ENCODE results near the gene CCM2L. TPM values are rescaled to one million over a fixed set of nuclear protein-coding genes. Genes with fewer than 3 reads are reported as not detected.

CCM2L gene
- total RNA-seq, 1 donor from 2014 or later: not detected

DNA sequence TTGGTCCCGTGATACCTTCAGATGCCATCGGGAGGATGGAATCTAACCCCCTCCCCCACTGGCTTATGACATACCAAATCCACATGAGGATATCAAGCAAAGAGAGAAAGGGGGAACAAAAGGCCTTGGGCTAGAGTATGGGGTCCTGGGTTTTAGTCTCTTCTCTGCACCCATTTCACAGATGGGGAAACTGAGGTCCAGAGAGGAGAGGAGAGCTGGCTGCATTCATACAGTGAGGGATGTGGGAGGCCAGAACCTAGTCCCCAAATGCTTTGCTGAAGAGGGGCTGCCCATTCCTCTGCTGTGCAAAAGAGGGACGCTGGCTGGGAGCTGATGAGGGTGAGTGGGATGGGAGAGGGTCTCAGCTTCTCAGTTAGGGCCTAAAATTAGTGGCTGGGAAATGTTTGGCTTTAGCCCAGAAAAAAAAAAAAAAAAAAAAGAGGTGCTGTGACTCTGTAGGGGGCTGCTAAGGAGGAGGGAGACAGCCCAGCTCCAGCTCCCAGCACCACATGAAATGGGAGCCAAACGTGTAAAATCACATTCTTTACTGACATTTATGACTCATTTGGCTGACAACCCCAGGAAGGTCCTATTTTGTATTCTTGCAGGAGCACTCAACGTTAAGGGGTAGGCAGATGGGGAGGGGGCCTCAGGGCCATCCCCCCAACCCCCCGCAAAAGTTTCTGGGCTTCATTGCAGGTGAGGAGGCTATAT is 30.4 kb upstream of the CCM2L start:
- H3K4me3 ChIP-seq (ENCODE audit: low read depth, low read length): no peak overlapping the region
- TF ChIP-seq, protein P1, sequence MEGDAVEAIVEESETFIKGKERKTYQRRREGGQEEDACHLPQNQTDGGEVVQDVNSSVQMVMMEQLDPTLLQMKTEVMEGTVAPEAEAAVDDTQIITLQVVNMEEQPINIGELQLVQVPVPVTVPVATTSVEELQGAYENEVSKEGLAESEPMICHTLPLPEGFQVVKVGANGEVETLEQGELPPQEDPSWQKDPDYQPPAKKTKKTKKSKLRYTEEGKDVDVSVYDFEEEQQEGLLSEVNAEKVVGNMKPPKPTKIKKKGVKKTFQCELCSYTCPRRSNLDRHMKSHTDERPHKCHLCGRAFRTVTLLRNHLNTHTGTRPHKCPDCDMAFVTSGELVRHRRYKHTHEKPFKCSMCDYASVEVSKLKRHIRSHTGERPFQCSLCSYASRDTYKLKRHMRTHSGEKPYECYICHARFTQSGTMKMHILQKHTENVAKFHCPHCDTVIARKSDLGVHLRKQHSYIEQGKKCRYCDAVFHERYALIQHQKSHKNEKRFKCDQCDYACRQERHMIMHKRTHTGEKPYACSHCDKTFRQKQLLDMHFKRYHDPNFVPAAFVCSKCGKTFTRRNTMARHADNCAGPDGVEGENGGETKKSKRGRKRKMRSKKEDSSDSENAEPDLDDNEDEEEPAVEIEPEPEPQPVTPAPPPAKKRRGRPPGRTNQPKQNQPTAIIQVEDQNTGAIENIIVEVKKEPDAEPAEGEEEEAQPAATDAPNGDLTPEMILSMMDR (conservative IDR thresholded peaks at IDR 0.05; ENCODE audit: low read depth, low read length): no peak
- DNase-seq (ENCODE audit: low read depth): no peak

DNA sequence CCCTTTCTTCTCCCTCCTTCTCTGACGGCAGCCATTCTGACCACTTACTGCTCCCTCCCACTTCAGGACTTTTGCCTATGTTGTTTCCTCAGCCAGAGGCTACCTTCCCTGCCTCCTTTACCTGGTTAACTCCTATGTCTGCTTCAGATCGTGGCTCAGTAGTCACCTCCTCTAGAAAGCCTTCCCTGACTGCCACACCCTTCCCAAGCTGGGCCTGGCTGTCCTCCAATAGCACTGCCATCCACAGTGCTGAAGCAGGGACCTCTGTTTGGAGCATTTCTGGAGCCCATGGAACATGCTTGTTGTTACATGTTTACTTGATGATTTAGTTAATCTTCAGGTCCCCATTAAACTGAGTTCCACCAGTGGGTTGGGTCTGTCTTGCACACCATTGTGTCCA is 28.5 kb upstream of the CCM2L start:
- no peak for DNase-seq (ENCODE audit: low read depth)
- H3K4me3 ChIP-seq (ENCODE audit: low read depth, low read length): no peak overlapping the region
- TF ChIP-seq, protein P1 (conservative IDR thresholded peaks at IDR 0.05; ENCODE audit: low read depth, low read length): no peak

DNA sequence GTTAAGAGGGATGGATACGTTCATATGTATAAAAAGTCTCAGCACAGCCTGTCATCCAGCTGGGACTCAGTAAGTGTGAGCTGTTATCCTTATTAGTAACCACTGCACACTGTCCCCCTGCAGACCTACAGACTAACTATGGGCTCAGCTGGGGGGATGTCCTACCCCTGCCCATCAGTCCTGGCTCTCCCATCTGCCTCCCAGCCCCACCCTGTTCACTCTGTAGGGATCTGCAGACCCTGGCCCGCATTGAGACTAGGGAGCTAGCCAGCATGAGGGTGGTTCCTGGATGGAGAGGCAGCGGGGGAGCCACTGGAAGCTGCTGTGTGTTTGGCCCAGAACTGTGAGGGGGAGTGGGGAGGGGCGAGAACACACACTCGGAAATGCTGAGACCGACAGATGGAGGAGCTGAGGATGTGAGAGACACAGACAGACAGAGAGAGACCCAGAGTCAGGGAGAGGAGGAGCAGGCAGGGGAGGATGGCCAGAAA is 25.2 kb upstream of the CCM2L start:
- TF ChIP-seq, protein P1 (conservative IDR thresholded peaks at IDR 0.05; ENCODE audit: low read depth, low read length): no peak

DNA sequence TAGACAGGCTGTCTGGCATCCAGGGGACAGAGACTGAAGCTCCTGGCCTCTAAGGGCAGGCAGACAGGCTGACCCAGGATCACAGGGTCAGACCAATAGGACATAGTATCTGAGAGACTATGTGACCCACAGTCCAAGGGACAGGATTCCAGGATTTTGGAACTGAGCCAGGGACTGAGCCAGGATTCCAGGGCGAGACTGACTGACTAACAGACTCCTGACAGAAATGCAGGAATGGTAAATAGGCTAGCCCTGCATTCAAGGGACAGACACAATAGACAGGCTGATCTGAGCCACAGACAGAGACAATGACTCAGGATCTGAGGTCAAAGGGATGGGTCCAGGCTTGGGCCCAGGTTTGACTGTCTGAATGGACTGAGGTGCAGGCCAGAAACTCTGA is 22.5 kb upstream of the CCM2L start:
- peak; percentile 26 for DNase-seq (ENCODE audit: low read depth)
- no peak overlapping the region for H3K4me3 ChIP-seq (ENCODE audit: low read depth, low read length)
- TF ChIP-seq, protein P1 (conservative IDR thresholded peaks at IDR 0.05; ENCODE audit: low read depth, low read length): no peak

More for the DNA sequence above, 25.2 kb upstream of the CCM2L start:
- no peak for DNase-seq (ENCODE audit: low read depth)
- H3K4me3 ChIP-seq (ENCODE audit: low read depth, low read length): no peak overlapping the region

DNA sequence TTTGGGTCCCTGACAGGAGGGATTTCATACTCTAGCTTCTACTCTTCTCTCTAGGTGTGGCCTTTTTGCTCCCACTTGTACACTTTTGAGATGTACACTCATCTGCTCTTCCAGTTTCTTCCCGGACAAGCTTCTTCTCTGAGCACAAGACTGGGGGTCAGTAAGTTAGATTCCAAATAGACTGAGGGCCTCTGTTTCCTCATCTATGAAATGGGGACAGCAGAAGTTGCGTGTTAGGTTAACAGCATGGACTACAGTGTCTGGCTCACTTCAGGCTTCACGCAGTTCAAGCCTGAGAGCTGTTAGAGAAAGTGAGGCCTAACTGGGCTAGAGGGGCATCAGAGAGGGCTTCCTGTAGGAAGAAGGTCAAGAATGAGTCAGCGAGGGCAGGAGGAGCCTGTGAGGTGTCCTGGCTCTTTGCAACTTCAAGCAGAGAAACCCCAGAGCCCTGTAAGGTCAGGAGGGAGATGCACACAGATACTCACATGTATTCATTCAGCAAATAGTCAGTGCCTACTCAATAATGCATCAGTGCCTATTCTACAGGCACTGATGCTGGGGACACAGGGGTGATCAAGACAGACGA is 21.7 kb upstream of the CCM2L start:
- no peak overlapping the region for H3K4me3 ChIP-seq (ENCODE audit: low read depth, low read length)
- TF ChIP-seq, protein P1 (conservative IDR thresholded peaks at IDR 0.05; ENCODE audit: low read depth, low read length): no peak
- no peak for DNase-seq (ENCODE audit: low read depth)

DNA sequence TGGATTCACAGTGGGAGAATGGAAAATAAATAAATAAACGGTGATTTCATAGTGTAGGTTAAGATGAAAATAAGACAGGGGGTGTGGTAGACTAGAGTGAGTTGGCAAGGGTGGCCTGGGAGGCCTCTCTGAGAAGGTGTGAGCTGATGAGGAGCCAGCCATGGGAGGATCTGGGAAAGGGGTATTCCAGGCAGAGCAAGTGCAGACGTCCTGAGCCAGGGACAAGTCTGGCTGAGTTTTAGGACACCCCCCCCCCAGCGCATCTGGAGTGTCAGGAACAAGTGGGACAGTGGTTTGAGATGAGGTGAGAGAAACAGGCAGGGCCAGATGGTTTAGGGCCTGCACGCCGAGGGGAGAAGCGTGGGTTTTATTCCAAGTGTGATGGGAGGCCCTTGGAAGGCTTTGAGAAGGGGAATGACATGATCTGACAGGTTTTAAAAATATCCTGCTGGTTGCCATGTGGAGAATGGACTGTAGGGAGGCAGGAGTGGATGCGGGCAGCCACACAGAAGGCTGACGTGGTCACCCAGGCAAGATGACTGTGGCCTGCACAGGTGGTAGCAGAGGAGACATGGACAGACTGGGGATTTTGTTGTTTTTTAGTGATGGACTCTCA is 21.1 kb upstream of the CCM2L start:
- DNase-seq (ENCODE audit: low read depth): no peak
- TF ChIP-seq, protein P1 (conservative IDR thresholded peaks at IDR 0.05; ENCODE audit: low read depth, low read length): no peak
- H3K4me3 ChIP-seq (ENCODE audit: low read depth, low read length): no peak overlapping the region
